Lung (tissue), 12 donors: ENCODE results near the gene TTC17. TPM values are rescaled to one million over a fixed set of nuclear protein-coding genes. Genes with fewer than 3 reads are reported as not detected.
A peak's percentile ranks its signal among the peaks of the same experiment; 100 is the strongest.

ENCODE experiments used
- ATAC-seq: fragments of 200-7000 bp; cut with Tn5 transposase; one replicate; pipeline ENCODE4 v1.9.1; 2020; ENCODE audit warnings: moderate number of reproducible peaks; ENCODE audit not compliant: insufficient read depth, low FRiP score
- DNase-seq, 3 donors: peaks; one replicate each; pipeline ENCODE4 v3.0.0-alpha.2; 2013 to 2017
- H3K27ac ChIP-seq, 2 donors: one replicate each; pipeline ENCODE4 v1.5.1; 2013; ENCODE audit warnings: mild to moderate bottlenecking in 2 of 2, moderate library complexity in 2 of 2, control low read depth in 1 of 2, inconsistent platforms in 1 of 2, low read depth in 1 of 2, low read length in 1 of 2
- H3K27me3 ChIP-seq, 3 donors: one replicate each; pipeline ENCODE4 v1.5.1; 2013; ENCODE audit warnings: low read length in 2 of 3; ENCODE audit not compliant: control insufficient read depth in 3 of 3, insufficient read depth in 3 of 3
- H3K36me3 ChIP-seq, 4 donors: one replicate each; pipeline ENCODE4 v1.5.1; 2013; ENCODE audit warnings: low read length in 4 of 4, mild to moderate bottlenecking in 1 of 4, moderate library complexity in 1 of 4; ENCODE audit not compliant: control insufficient read depth in 4 of 4, insufficient read depth in 4 of 4
- H3K4me1 ChIP-seq, 5 donors: one replicate each; pipeline ENCODE4 v1.5.1; 2013; ENCODE audit warnings: low read length in 5 of 5, mild to moderate bottlenecking in 2 of 5, moderate library complexity in 1 of 5; ENCODE audit not compliant: control insufficient read depth in 5 of 5, insufficient read depth in 5 of 5
- H3K4me3 ChIP-seq: one replicate; pipeline ENCODE4 v1.5.1; 2013; ENCODE audit warnings: mild to moderate bottlenecking, control low read depth, moderate library complexity
- H3K9ac ChIP-seq, 2 donors: one replicate each; pipeline ENCODE4 v1.5.1; 2013; ENCODE audit warnings: low read length in 2 of 2, control low read depth in 1 of 2; ENCODE audit not compliant: insufficient read depth in 1 of 2
- H3K9me3 ChIP-seq, 4 donors: one replicate each; pipeline ENCODE4 v1.5.1; 2013; ENCODE audit warnings: low read length in 3 of 4, mild to moderate bottlenecking in 1 of 4, moderate library complexity in 1 of 4; ENCODE audit not compliant: control insufficient read depth in 4 of 4, insufficient read depth in 3 of 4
- WGBS, 2 donors: extraction: QIAGEN DNeasy Blood & Tissue Kit; methylation state at CpG; one replicate each; pipeline ENCODE4 v1.1.7; 2013; 5-methylcytosine and 5-hydroxymethylcytosine counted together
- polyA plus RNA-seq, 2 donors: library from polyadenylated mRNA; stranded (reverse); fragments of 200-250 nt; gene quantifications; one replicate each; pipeline ENCODE4 v1.2.1, GENCODE V29; 2013
- total RNA-seq, 2 donors: library from RNA; depleted of rRNA in 1 of 2; stranded (reverse); fragments of >200 nt in 1 of 2; gene quantifications; one replicate each; pipeline ENCODE4 v1.2.1, GENCODE V29; 2014 to 2021
- TF ChIP-seq, protein P1 (sequence below): IDR thresholded peaks from 2 replicates; pipeline ENCODE4 v1.5.1; 2012; ENCODE audit warnings: mild to moderate bottlenecking; ENCODE audit errors: control extremely low read depth, extremely low read depth
- donor health status: control.
- donor health status: control.
- donor health status: Bipolar disorder and iron deficiency.
- donor health status: healthy.
- donor health status: DM: yes; HTN: yes; CAD: no.

TTC17 gene
- total and polyA plus RNA-seq, 4 donors = 30.7 to 218 (median 55.5) TPM

GRCh38 chr11:43315966-43316365, 42.8 kb upstream of the TTC17 start:
- WGBS, 2 donors = 49 to 67% methylated on average over 2 of the region's 2 CpGs
- Histone ChIP-seq H3K9ac (no peak overlapping the region), H3K4me1 (peaks cover 4 to 17% (median 5%) of the 10 kb centered on the region in 5 donors), H3K9me3 (no peaks in the 10 kb centered on the region), H3K27ac (no peak overlapping the region), H3K27me3 (no peaks in the 10 kb centered on the region), H3K36me3 (peaks cover 0 to 14% (median 7%) of the 10 kb centered on the region in 4 donors), H3K4me3 (no peak overlapping the region)
- TF ChIP-seq, protein P1, sequence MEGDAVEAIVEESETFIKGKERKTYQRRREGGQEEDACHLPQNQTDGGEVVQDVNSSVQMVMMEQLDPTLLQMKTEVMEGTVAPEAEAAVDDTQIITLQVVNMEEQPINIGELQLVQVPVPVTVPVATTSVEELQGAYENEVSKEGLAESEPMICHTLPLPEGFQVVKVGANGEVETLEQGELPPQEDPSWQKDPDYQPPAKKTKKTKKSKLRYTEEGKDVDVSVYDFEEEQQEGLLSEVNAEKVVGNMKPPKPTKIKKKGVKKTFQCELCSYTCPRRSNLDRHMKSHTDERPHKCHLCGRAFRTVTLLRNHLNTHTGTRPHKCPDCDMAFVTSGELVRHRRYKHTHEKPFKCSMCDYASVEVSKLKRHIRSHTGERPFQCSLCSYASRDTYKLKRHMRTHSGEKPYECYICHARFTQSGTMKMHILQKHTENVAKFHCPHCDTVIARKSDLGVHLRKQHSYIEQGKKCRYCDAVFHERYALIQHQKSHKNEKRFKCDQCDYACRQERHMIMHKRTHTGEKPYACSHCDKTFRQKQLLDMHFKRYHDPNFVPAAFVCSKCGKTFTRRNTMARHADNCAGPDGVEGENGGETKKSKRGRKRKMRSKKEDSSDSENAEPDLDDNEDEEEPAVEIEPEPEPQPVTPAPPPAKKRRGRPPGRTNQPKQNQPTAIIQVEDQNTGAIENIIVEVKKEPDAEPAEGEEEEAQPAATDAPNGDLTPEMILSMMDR = no peak
- DNase-seq = no peak
- no peak for ATAC-seq

- Histone ChIP-seq H3K4me1 (peaks cover 4 to 17% (median 5%) of the 10 kb centered on the region in 5 donors), H3K27ac (no peak overlapping the region), H3K4me3 (no peak overlapping the region), H3K9me3 (no peaks in the 10 kb centered on the region), H3K9ac (no peak overlapping the region), H3K27me3 (no peaks in the 10 kb centered on the region), H3K36me3 (peaks cover 0 to 17% (median 9%) of the 10 kb centered on the region in 4 donors)
- ATAC-seq (no peak), DNase-seq (peak in 1 of 3 donors; percentile 5)
- 75% methylated on average over 6 of the region's 6 CpGs for WGBS, 2 donors
- TF ChIP-seq, protein P1 = no peak
Measured at GRCh38 chr11:43316451-43316850, 42.3 kb upstream of the TTC17 start.

GRCh38 chr11:43327987-43328386, 30.7 kb upstream of the TTC17 start:
- TF ChIP-seq, protein P1 = no peak
- peak in 1 of 3 donors; percentile 40 for DNase-seq
- WGBS, 2 donors = 57 to 86% methylated on average over 2 of the region's 2 CpGs
- ATAC-seq = peak; percentile 62
- Histone ChIP-seq H3K27ac (no peak overlapping the region), H3K4me1 (peaks cover 0 to 5% (median 0%) of the 10 kb centered on the region in 5 donors), H3K9me3 (no peaks in the 10 kb centered on the region), H3K36me3 (peaks cover 32 to 77% (median 48%) of the 10 kb centered on the region in 4 donors), H3K27me3 (no peaks in the 10 kb centered on the region), H3K4me3 (no peak overlapping the region), H3K9ac (no peak overlapping the region)

DNA sequence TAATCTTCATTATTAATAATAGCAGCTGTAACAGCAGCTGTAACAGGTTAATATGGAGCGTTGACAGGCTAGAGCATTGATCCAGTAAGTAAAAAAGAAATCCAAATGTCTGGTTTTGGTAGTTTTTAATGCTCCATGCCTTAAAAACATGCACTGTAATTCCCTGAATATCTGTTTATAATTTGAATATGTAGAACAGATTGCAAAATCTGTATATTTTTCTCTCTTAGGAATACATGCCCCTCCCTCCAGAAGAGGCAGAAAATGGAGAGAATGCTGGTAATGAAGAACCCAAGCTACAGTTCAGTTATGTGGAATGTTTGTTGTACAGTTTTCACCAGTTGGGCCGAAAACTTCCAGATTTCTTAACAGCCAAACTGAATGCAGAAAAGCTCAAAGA, 30.2 kb upstream of the TTC17 start:
- TF ChIP-seq, protein P1 = no peak
- Histone ChIP-seq H3K27me3 (no peaks in the 10 kb centered on the region), H3K36me3 (peaks cover 29 to 73% (median 46%) of the 10 kb centered on the region in 4 donors), H3K4me3 (no peak overlapping the region), H3K9ac (no peak overlapping the region), H3K9me3 (no peaks in the 10 kb centered on the region), H3K4me1 (peaks cover 0 to 5% (median 0%) of the 10 kb centered on the region in 5 donors), H3K27ac (no peak overlapping the region)
- 97 to 99% methylated on average over 2 of the region's 2 CpGs for WGBS, 2 donors
- no peak for ATAC-seq
- DNase-seq = no peak
